GM18520 (cell line): ENCODE data around the gene NOX5.
"Not testable (repeated sequence)": the region's sequence is repeated elsewhere in the genome, so short reads cannot be mapped to it uniquely, and the experiment has no call there.

Experiments used
- ATAC-seq: cut with Tn5 transposase; IDR thresholded peaks from one replicate; pipeline ENCODE4 v1.9.1; 2021; ENCODE audit not compliant: unreplicated experiment

The NOX5 gene

GRCh38 chr15:69014454-69014853 is at the start of gene NOX5:
Gene NOX5 (plus strand): TSS chr15:69014695. CDS start chr15:69014736, 41 bp downstream.
- no peak for ATAC-seq

- no peak for ATAC-seq
These were observed 47.5 kb upstream of the NOX5 start for GRCh38 chr15:68966996-68967395.

- ATAC-seq: no peak
These were observed 46.5 kb upstream of the NOX5 start for GRCh38 chr15:68967948-68968347.

GRCh38 chr15:68969298-68969697 is 45.2 kb upstream of the NOX5 start:
- ATAC-seq: no peak

GRCh38 chr15:68972201-68973065 is 42.1 kb upstream of the NOX5 start:
- ATAC-seq: no peak

GRCh38 chr15:68975651-68976160 is 38.8 kb upstream of the NOX5 start:
- ATAC-seq: not testable (repeated sequence)

- ATAC-seq: not testable (repeated sequence)
These were observed 37.1 kb upstream of the NOX5 start for GRCh38 chr15:68977426-68977825.

- no peak for ATAC-seq
These were observed 35.5 kb upstream of the NOX5 start for GRCh38 chr15:68979006-68979405.

GRCh38 chr15:68979816-68980215 is 34.7 kb upstream of the NOX5 start:
- ATAC-seq: no peak

- no peak for ATAC-seq
These were observed 33.7 kb upstream of the NOX5 start for GRCh38 chr15:68980786-68981185.

- ATAC-seq: no peak
These were observed 32.6 kb upstream of the NOX5 start for GRCh38 chr15:68981941-68982340.

- ATAC-seq: no peak
These were observed 31.4 kb upstream of the NOX5 start for GRCh38 chr15:68982976-68983563.

- ATAC-seq: no peak
These were observed 30.5 kb upstream of the NOX5 start for GRCh38 chr15:68983961-68984481.

GRCh38 chr15:68984586-68984985 is 29.9 kb upstream of the NOX5 start:
- ATAC-seq: no peak

GRCh38 chr15:68985361-68985891 is 29.1 kb upstream of the NOX5 start:
- no peak for ATAC-seq

- ATAC-seq: no peak
These were observed 28.2 kb upstream of the NOX5 start for GRCh38 chr15:68986322-68986721.

GRCh38 chr15:68987120-68987519 is 27.4 kb upstream of the NOX5 start:
- no peak for ATAC-seq

GRCh38 chr15:68987676-68988075 is 26.8 kb upstream of the NOX5 start:
- ATAC-seq: no peak

GRCh38 chr15:68989541-68990230 is 24.8 kb upstream of the NOX5 start:
- no peak for ATAC-seq

GRCh38 chr15:68990231-68990991 is 24.1 kb upstream of the NOX5 start:
- no peak for ATAC-seq
